Posterior vena cava (tissue), 2 donors: ENCODE results near the gene AP3D1. TPM values are rescaled to one million over a fixed set of nuclear protein-coding genes. Genes with fewer than 3 reads are reported as not detected.

ENCODE experiments used
- DNase-seq: peaks from one replicate; pipeline ENCODE4 v3.0.0-alpha.2; 2020; ENCODE audit warnings: low spot score
- intact Hi-C, 2 donors: fragments of 100-400 bp; cut with DNase I; formaldehyde crosslinking; loops; one replicate each; pipeline versions ENCODE4 v1.14.1 to v1.14.2; 2022 to 2023
- total RNA-seq, 2 donors: library from RNA; stranded (reverse); fragmentation: NEBNext Ultra II Directional; extraction: Animal tissue kit (Norgen Biotek cat#: 25700); gene quantifications; one replicate each; pipeline ENCODE4 v1.2.1, GENCODE V29; 2021
- donor health status: DM: yes; HTN: yes; CAD: no.
- donor health status: DM: yes; HTN: yes; CAD: no.

AP3D1 gene
- total RNA-seq, 2 donors from 2014 or later: 73.9 to 93.3 TPM

- no peak for DNase-seq
- intact Hi-C loops: no loop called here
Observed at GRCh38 chr19:2119921-2120785, 31.2 kb downstream of the AP3D1 start.

GRCh38 chr19:2118438-2118837, 32.9 kb downstream of the AP3D1 start:
- no peak for DNase-seq
- intact Hi-C loops: no loop called here

- no peak for DNase-seq
- intact Hi-C loops: no loop called here
Observed at GRCh38 chr19:2117215-2117960, 34.0 kb downstream of the AP3D1 start.

- DNase-seq: no peak
- intact Hi-C loops: no loop called here
Observed at GRCh38 chr19:2116507-2116906, 34.9 kb downstream of the AP3D1 start.

GRCh38 chr19:2115911-2116426, 35.4 kb downstream of the AP3D1 start:
- intact Hi-C loops: no loop called here
- no peak for DNase-seq

DNA sequence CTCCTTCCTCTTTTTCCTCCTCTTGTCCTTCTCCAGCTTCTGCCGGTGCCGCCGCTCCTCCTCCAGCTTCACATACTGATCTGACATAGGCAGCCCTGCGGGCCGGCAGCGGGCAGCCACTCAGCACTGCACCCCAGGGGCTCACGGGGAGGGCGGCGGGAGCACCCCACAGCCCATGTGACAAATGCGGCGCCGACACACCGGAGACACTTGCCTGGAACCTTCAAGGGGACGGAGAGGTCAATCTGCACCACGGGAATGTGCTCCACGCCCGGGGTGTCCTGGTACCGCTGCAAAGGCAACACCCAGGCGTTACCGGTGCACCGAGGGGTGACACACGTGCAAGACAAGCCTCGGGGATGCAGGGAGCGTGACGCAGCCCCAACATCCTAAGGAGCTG, 36.0 kb downstream of the AP3D1 start:
- DNase-seq: no peak

DNA sequence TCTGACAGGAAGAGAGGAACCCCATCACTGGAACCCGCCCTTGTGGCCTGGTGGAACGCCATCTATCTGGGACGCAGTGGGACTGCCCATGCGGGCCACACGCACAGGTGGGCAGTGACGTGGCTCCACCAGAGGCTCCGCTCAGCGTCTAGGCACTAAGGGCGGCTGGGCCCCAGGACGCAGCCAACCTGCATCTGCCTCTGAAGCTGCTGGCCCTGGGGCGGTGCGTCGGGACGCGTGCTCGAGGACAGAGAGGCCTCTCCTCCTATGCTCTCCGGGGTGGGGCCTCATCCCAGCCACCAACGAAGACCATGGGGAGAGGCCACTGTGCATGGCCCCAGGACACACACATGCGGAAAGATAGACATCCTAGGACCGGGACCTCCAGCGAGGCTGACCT, 36.5 kb downstream of the AP3D1 start:
- intact Hi-C loops: no loop called here
- no peak for DNase-seq

More for the DNA sequence above, 36.0 kb downstream of the AP3D1 start:
- intact Hi-C loops: no loop called here

GRCh38 chr19:2114218-2114617, 37.1 kb downstream of the AP3D1 start:
- no peak for DNase-seq
- intact Hi-C loops: no loop called here

GRCh38 chr19:2113439-2114211, 37.7 kb downstream of the AP3D1 start:
- DNase-seq: no peak
- intact Hi-C loops: no loop called here

GRCh38 chr19:2112516-2113320, 38.6 kb downstream of the AP3D1 start:
- intact Hi-C loops: no loop called here
- no peak for DNase-seq

DNA sequence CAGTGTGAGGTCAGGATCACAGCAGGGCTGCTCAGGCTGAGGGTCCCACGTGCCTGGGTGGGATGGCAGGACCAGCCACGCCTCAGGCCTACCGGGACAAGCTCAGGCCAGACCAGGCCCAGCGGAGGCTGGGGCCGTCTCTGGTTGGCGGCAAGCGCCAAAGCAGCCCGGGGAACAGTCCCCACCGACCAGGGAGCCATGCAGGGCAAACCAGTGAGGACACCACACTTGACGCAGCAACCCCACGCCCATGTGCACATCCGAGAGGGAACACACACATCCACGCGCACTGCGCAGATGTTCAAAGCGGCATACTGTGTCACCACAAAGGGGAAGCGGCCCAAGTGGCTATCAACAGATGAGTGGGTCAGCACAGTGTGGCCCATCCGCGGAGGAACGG, 39.5 kb downstream of the AP3D1 start:
- DNase-seq: no peak
- intact Hi-C loops: no loop called here

DNA sequence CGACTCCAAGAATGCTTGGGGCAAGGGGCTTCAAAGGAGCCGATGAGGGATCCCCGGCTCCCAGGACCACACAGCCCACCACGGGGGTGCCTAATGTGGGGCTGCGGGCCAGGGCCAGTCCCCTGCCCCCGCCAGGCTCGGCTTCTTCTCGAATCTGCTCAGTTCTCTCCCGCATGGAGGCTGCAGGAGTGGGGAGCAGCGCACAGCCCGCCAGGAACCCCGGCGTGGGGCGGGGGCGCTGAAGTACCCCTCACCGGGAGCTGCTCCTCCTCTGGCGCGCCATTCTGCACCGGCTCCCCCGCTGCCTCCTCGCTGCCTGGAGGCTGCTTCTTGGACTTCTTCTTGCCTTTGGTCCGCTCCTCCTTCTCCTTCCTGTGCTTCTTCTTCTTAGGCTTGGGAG, 39.9 kb downstream of the AP3D1 start:
- intact Hi-C loops: no loop called here
- DNase-seq: no peak

DNA sequence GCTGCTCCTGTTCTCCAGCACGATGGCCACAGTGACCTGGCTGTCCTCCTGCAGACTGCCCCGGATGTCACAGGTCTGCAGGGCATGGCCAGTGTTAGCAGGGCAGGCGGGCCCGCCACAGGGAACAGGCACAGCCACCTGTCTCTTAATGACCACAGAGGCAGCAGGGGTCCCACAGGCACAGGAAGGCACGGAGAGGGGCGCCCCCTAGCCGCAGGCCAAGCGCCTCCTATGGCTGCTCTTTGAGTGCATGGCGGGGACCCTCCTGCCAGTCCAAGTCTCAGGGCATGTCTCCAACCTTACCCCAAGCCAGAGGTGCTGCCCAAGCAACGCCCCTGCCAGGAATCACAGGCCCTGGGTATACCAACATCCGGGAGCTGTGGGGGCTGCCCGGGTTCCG, 40.5 kb downstream of the AP3D1 start:
- intact Hi-C loops: no loop called here

DNA sequence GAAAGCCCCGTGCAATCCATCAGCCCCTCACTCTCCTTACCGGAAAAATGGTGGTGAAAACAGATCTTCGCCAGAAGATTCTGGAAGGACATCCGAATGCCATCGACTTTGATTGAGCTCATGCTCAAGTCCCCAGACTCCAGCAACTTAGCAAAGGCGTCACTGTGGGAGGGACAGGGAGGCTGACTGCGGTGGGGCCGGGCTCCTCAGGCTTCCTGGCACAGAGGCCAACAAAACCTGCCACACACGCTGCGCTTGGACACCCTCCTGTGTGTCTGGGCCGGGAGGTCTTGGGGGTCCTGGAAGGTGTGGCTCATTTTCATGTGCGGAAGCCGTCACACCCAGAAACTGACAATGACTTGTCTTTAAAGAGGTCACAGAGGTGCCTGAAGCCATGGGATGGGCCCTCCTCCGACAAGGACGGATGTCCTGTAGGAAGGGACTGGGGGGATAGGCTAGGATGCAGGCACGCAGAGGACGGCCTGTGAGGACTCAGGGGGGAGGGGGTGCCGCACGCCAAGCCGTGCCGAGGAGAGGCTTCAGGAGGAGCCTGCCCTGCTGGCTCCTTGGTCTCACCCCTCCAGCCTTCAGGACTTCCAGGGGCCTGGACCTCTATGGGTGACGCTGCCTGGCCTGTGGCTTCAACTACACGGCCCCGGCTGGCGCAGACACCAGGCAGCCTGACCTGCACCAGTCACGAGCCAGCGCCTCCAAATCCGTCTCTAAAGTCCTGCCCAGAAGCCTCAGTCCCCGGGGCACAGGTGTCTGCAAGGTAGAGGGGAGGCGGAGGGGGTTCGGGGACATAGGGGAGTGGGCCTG, 42.1 kb downstream of the AP3D1 start:
- DNase-seq: no peak
- intact Hi-C loops: no loop called here

More for the DNA sequence above, 40.5 kb downstream of the AP3D1 start:
- DNase-seq: no peak

GRCh38 chr19:2108251-2109016, 42.9 kb downstream of the AP3D1 start:
- no peak for DNase-seq
- intact Hi-C loops: no loop called here

GRCh38 chr19:2103045-2103707, 48.2 kb downstream of the AP3D1 start:
- DNase-seq: no peak
- intact Hi-C loops: no loop called here
